GM12878 (cell line): ENCODE data around the gene KDM6B. TPM values are rescaled to one million over a fixed set of nuclear protein-coding genes. Genes with fewer than 3 reads are reported as not detected.

Source experiments
- BMI1 ChIP-seq: fragments of 450-650 bp; IDR thresholded peaks from 2 replicates; pipeline ENCODE4 v1.6.1; 2016; ENCODE audit warnings: mild to moderate bottlenecking, moderate library complexity, borderline replicate concordance
- CEBPZ ChIP-seq: fragments of 150-350 bp; IDR thresholded peaks from 2 replicates; pipeline ENCODE4 v1.6.1; 2016; ENCODE audit warnings: low read depth, low read length
- CHD1 ChIP-seq: IDR thresholded peaks from 2 replicates; pipeline ENCODE4 v1.6.1; 2012; ENCODE audit warnings: low read depth, low read length, improper control_type of control experiment
- DPF2 ChIP-seq: fragments of 450-650 bp; IDR thresholded peaks from 2 replicates; pipeline ENCODE4 v1.6.1; 2017; ENCODE audit warnings: mild to moderate bottlenecking
- KLF5 ChIP-seq: fragments of 450-650 bp; IDR thresholded peaks from 2 replicates; pipeline ENCODE4 v1.6.1; 2014; ENCODE audit warnings: mild to moderate bottlenecking; ENCODE audit not compliant: partially characterized antibody
- MYC ChIP-seq: IDR thresholded peaks from 2 replicates; pipeline ENCODE4 v1.6.1; 2011; ENCODE audit warnings: mild to moderate bottlenecking, low read length, moderate library complexity, inconsistent platforms; ENCODE audit not compliant: insufficient read depth, insufficient replicate concordance, insufficient read length, severe bottlenecking
- NR2C2 ChIP-seq: IDR thresholded peaks from 2 replicates; pipeline ENCODE4 v1.6.1; 2011; ENCODE audit warnings: borderline replicate concordance, low read depth; ENCODE audit not compliant: control insufficient read depth, insufficient read length
- RELB ChIP-seq: fragments of 450-650 bp; IDR thresholded peaks from 2 replicates; pipeline ENCODE4 v1.6.1; 2017; ENCODE audit warnings: low read depth, mild to moderate bottlenecking, moderate library complexity
- SRF ChIP-seq, 2 experiments: IDR thresholded peaks; 2 replicates each; pipeline ENCODE4 v1.6.1; 2011; ENCODE audit warnings: low read depth in 2 of 2, low read length in 2 of 2, mild to moderate bottlenecking in 1 of 2, moderate library complexity in 1 of 2
- TBL1XR1 ChIP-seq: IDR thresholded peaks from 2 replicates; pipeline ENCODE4 v1.6.1; 2012; ENCODE audit warnings: low read depth, low read length, improper control_type of control experiment
- ZBTB40 ChIP-seq: fragments of 450-650 bp; IDR thresholded peaks from 2 replicates; pipeline ENCODE4 v1.6.1; 2016; ENCODE audit warnings: mild to moderate bottlenecking, moderate library complexity, borderline replicate concordance
- ZNF217 ChIP-seq: fragments of 450-650 bp; IDR thresholded peaks from 2 replicates; pipeline ENCODE4 v1.6.1; 2017; ENCODE audit warnings: antibody characterized with exemption, mild to moderate bottlenecking
- ZNF592 ChIP-seq: fragments of 450-650 bp; IDR thresholded peaks from 2 replicates; pipeline ENCODE4 v1.6.1; 2017; ENCODE audit warnings: mild to moderate bottlenecking, moderate library complexity
- polyA plus RNA-seq, 11 experiments: library from polyadenylated mRNA; depleted of rRNA in 4 of 11; unstranded in 6 of 11; stranded (reverse) in 5 of 11; fragments of >200 nt; fragmentation: Nextera tagmentation in 4 of 11; fragmentation: Illumina TruSeq in 1 of 11; extraction: Ambion mirVana in 4 of 11; extraction: Trizol in 1 of 11; gene quantifications; 1 replicate in 1 of 11; 2 replicates in 10 of 11; pipeline versions ENCODE4 v1.2.1 to v1.2.3, GENCODE V29; 2011 to 2016; ENCODE audit warnings: inconsistent platforms in 2 of 11, missing spikeins in 2 of 11, low read depth in 1 of 11
- total RNA-seq, 4 experiments: library from RNA; depleted of rRNA in 3 of 4; stranded (reverse); fragments of >200 nt in 3 of 4; fragmentation: Illumina TruSeq in 1 of 4; extraction: Trizol in 1 of 4; gene quantifications; 2 replicates each; pipeline versions ENCODE4 v1.2.1 to v1.2.3, GENCODE V29; 2013 to 2021

KDM6B gene
- total and polyA plus RNA-seq, 10 of the 15 experiments (the other 5 are each of a cell fraction or from before 2014, with no cell fraction given) = 0.05 to 33.5 (median 2.3) TPM

GRCh38 chr17:7830616-7831015, 3.4 kb upstream of the KDM6B start (continued):
- TF ChIP-seq CEBPZ (no peak), MYC (no peak), CHD1 (no peak), NR2C2 (no peak), KLF5 (no peak), RELB (no peak), ZBTB40 (no peak), TBL1XR1 (no peak), ZNF592 (no peak), SRF (IDR thresholded peaks at IDR 0.05; ENCODE audit: low read depth in 2 of 2, low read length in 2 of 2) (no peak), BMI1 (no peak), DPF2 (no peak), ZNF217 (no peak)
